Glomerular visceral epithelial cell (primary cell): Measurements from ENCODE around the gene MYL12A.
A peak's percentile ranks its signal among the peaks of the same experiment; 100 is the strongest.

Source experiments
- DNase-seq: peaks from one replicate; pipeline ENCODE4 v3.0.0-alpha.2; 2016; ENCODE audit errors: extremely low spot score

Gene MYL12A

DNA sequence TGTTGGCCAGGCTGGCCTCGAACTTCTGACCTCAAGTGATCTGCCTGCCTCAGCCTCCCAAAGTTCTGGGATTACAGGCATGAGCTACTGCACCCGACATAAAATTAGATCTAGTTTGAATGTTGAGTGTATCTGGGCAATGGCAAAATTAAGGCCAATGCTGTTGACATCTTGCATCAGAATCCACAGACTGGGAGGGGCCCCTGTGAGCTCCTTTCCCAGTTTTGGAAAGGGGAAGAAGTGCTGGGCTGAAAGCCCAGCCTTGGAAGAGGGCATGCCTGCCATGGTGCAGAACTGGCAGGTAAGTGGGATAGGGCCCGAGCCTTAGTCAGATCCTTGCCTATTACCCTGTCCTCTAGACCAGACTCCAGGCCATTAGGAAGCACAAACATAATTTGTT lies 23.4 kb upstream of the MYL12A start:
- DNase-seq = no peak

DNA sequence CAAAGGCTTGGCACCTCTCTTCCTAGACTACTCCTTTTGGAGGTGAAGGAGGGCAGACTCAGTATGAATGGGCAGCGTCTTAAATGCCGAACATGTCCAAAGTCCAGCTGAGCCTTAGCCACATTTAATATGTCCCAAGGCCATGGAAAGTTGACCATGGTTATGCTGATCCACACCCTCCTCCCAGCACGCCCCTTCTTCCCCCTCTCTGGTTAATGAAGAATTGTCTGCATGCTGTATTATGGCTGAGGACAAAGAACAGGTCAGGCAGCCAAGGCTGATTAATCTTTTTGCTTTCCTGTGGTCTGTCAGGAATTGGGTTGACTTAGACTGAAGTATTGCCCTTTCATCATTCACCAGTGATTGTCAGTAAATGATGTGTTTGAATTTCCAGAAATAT lies 22.0 kb upstream of the MYL12A start:
- no peak for DNase-seq

DNA sequence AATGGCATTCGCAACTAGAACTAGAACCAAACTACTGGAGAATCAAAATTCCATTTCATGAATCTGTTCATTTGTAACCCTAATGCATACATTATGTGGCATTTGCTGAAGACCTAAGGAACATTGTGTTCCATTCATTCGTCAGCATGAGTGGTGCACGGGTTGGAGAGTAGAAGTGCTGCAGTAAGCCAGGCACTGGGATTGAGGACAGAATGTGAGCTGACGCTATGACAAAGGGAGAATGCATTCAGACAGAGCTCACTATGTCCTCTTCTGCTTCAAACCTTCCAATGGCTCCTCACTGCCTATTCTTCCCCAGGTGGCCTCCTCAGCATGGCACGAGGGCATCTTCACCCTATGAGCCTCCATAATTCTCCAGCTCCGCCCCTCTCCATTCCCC lies 21.6 kb upstream of the MYL12A start:
- DNase-seq = no peak

DNA sequence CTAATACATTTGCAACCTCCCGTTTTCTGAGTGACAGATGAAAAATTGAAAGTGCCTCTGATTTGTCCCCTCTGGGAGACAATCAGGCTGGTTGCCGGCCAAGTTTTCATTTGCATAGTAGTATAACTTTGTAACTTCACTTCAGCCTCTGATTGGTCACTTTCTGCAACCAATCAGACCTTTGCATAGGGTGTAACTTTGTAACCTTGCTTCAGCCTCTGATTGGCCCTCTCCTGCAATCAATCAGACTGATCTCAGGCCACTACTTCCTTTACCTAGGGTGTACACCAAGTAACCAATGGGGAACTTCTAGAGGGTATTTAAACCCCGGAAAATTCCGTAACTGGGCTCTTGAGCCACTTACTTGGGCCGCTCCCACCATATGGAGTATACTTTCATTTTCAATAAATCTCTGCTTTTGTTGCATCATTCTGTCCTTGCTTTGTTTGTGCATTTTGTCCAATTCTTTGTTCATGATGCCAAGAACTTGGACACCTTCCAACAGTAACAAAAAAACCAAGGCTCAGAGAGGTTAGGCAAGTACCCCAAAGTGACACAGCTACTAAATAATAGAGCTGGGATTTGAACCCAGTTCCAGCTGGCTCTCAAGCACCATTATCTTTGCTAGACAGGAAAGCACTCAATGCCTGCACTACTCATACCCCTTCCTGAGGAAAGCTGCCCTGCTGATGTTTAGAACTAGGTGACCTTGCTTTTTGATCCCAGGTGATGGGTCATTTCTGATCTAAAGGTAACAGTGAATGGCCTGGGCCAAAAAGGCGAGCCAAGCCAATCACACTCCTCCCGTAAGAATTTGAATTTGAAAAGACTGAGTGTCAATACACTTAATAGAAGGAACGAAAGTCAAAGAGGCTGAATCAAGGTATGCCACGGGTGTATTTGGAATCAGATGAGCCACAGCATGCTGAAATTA lies 16.9 kb upstream of the MYL12A start:
- DNase-seq = no peak

DNA sequence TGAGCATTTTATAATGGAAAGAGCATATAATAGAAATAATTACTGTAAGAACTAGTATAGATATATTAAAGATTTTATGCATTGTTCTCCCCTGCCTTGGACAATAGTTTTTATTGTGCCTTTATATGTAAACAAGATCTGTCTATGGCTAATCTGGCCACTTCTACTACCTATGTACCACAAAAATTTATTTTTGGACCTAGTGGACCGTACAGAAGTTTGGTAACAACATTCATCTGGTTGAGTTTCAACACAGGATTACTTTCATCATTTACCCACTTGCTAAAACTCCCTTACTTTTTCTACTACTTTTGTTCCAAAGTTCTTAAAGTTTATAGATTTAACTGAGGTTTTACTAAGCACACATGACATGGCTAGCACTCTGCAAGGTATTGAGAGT lies 14.6 kb upstream of the MYL12A start:
- DNase-seq = no peak

DNA sequence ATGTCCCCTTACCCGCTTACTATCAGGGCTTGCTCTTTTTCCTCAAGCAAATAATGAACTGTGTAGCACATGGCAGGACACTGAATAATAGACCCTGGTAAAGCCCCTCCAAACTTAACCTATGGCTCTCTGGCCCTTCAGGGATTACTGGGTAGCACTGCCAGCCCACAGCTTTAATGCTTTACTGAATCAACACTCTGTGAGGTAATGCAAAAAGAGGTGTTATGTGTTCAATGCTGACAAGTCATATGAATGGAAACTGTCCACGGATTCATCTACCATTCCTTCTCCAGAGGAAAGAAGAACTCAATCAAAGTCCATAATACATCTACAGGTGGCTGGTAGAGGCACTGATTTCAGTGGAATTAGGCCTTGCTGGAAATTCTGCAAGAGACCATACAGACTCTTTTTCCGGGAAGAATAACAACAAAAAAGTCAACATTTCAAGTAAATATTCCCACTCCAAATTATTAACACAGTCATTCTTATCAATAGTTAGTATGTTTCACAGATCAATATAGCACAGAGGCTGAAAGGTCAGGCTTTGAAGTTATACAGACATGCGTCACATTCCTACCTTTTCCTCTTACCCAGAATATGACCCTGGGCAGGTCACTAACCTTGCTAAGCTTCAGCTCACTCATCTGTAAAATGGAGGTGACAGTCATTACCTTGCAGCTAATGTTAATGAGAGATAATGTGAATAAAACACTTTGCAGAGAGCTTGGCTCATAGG lies 14.0 kb upstream of the MYL12A start:
- DNase-seq = no peak

DNA sequence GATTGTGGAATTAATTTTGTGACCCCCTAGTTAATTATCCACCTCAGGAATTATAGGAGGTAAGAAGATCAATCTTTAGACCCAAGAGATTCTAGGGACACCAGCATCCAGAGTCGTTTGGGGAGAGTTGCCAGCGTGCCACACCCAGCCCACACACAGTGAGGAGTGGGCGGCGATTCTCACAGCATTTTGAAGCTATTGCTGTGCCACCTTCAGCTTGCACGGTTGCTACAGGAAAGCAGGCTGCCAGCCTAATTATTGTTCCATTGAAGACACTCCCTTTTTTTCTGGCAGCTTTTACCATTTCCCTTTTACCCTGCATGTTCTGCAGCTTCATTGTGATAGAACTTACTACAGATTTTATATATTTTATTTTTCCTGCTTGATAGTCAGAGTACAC lies 13.1 kb upstream of the MYL12A start:
- DNase-seq = no peak

DNA sequence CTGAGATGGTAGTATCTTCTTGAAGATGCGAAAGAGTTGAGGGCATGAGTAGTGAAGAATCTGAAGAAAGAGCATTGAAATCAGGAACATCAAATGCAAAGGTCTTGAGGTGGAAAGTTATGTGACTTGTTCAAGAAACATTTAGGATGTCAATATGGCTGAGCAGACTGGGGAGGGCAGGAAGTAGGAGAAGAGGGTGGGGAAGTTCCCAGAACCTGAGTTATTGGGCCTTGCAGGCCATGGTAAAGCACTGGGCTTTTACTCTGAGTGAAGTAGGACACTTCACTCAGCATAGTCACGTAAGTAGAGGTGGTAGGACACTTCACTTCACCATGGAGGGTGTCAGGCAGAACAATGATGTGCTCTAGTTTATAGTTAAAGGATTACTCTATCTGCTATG lies 11.8 kb upstream of the MYL12A start:
- DNase-seq = no peak

DNA sequence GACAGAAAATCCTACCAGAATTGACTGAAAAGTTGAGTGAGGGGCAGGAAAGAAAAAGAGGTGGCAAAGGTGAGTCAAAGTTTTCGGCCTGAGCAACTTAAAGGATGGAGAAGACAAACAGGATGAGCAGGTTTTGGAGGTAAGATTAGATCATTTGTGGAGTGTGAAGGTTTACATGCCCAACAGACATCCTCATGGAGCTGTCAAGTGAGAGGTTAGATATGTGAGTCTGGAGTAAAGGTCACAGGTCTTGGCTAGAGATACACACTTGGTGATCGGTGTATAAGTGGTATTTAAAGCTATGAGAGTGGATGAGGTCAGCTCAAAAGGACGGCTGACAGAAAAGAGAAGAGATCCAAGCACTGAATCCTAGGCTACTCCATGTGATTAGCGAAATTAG lies 11.1 kb upstream of the MYL12A start:
- DNase-seq = no peak

DNA sequence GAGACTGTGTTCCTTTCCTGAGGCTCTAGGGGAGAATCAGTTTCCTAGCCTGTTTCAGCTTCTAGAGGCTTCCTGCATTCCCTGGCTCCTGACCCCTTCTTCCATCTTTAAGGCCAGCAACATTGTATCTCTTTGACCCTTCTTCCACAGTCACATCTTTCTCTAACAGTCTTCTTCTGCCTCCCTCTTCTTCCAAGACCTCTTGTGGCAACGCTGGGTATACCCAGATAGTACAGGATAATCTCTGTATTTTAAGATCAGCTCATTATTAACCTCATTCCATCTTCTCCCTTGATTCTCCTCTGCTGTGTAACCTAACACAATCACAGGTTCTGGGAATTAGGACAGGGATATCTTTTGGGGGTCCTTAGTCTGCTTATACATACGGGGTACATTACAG lies 8.9 kb upstream of the MYL12A start:
- DNase-seq = no peak

DNA sequence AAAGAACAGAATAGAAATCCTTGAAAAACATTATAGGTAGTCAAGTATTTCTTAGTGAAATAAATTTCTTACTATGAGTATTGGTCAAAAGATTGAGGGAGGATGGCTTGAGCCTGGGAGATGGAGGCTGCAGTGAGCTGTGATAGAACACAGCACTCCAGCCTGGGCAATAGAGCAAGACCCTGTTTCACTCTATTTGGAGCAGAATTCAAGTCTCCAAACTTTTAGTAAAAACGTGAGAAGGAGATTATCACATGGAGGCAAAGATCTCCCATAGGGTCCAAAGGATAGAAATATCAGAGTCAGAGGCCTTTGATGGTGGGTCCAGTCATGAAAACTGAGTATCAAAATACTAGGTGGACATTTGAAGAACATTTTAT lies 2.4 kb upstream of the MYL12A start:
- no peak for DNase-seq

DNA sequence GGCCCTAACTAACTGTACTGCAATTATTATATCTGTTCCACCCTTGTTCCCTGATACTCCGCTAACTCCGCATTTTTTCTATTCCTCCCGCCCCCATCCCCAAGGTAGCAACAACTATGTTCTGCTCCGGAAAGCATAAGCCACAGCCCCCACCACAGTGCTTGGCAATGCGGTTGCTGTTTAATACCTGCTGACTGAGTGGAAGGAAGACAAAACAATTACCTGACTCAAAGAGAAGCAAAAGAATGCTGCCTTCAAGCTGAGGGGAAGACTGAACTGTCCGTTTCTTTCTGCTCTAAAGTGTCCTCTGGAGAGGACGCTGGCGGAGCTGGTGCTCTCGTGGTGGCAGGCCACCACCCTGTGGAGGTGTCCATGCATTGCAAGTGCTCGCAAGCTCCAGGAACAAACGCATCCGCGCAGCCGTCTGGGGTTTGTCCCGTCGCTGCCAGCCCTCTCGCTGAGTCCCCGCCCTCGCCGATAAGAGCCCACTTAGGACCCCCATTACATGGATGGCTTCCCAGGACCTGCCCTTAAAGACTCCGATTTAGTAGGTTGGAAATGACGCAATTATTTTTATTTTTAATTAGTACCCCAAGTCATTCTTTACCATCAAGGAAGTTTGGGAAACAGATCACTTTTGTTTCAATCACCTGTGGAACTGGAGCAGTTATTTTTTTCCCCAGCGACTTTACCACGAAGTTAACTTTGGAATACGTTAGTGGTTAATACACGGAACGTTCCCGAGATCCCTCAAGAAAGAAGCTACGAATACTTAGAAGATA lies 1.6 kb upstream of the MYL12A start:
- DNase-seq = peak; percentile 87

DNA sequence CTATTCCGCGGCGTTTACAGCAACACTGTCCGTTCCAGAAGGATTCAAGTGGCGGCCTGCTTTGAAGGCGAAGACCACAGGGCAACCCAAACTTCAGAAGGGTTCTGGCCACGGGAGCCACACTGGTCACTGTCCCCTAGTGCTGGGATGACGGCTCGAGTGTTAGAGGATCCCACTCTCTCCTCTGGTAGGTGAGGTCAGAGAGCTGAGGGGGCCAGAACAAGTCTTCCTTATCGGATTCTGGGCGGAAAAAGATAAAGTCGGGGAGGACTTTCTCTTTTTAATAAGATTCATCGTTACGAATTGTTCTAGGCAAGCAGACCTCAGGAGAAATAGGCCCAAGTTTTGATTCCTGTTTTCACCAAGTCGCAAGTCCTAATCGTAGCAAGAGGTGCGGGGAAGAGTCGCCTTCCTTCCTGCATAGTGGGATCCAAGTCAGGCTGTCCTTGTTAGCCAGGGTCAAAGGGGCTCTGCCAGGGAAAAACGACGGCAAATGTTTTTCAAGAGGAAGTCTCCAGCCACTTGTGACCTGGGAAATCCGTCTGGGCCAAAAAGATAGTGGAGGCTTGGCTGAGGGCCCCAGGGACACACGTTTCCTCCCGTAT lies 864 bp upstream of the MYL12A start:
- no peak for DNase-seq

DNA sequence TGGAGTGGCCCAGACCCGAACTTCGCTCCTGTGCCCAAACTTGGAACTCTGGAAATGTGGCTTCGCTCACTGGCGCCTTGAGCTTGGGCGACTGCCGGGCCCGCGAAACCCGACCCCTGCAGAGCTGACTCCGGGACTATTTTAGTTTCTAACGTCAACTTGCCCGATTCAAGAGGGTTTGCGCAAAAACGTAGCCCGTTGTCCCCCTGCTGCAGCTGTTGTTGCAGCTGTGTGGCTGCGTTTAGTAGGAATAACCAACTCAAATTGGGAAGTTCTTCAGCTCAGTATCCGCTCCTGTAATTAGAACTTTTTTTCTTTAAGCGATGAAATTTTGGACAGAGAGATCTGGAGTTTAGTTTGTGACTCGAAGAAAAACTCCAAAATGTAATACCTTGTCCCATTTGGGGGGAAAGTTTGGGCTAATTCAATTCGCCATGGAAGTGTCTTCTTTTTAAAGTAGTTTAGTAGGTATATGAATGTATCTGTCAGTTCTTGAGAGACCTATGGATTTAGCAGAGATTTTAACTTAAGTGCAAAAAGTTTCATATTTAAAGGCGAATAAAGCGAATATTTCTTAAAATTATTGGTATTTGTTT lies 559 bp downstream of the MYL12A start:
- no peak for DNase-seq

DNA sequence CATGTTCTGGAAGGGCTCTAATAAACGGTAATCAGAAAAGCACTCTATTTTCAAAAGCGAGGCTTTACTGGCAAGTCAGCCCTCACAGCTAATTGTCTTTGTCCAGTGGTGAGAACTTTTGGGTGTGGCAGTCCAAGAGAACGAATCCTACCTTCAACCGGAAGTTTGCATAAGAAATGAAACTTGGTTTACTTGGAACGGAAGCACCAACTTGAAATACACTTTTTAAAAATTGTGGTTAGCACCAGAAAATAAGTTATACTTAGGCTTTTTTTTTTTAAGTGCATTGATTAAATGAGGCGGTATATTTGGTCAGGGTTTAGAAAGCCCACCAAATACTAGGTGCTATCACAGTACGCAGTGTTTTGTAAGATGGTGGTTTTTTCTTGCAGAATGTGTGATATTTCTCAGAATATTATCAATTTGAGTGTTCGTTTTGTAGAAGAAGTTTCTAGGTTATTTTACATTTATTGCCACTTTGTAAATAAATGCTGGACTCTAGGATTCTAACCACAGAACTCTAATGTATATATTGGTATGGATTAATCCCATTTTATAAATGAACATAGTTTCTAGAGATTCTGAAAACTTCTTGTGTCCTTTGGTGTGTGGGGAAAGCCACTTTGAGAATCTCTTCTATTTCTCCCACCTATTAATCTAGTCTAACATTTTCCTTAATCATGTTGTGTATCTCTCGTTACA lies 1.2 kb downstream of the MYL12A start:
- peak; percentile 69 for DNase-seq

DNA sequence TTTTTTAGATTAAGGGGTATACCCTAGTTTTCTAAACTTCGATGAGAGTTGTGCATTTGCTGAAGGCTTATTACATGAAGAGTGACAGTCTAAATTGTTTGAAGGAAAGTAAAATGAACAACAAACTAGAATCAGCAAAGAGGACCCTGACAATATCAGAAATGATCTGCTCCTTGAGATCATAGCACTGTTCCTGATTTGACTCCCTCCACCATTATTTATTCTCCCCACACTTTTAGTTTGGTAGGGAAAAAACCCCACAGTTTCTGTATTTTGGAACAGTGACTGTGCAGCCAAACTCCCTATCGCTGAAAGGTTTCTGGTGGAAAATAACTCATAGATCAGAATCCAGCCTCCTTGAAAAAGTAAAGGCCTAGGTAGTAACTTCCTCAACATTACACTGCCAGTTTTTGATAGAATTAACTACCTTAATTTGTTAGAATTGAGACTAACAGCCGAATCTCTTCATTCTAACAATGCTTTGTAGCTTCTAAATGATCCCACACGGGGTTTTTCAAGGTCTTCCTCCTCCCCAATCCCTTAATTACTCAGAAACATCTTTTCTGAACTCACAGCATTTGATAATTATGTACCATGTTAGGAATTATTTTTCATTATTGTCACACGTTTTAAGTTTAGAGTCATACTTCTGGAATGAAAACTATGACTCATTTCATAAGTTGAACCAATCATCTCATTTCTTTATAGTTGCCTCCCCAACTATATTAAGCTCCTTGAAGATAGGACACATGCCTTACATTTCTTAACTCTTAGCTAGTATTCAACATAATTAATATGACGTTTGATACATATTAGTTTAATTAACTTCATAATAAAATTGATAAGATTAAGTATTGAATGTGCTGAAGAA lies 2.9 kb downstream of the MYL12A start:
- DNase-seq = peak; percentile 61

DNA sequence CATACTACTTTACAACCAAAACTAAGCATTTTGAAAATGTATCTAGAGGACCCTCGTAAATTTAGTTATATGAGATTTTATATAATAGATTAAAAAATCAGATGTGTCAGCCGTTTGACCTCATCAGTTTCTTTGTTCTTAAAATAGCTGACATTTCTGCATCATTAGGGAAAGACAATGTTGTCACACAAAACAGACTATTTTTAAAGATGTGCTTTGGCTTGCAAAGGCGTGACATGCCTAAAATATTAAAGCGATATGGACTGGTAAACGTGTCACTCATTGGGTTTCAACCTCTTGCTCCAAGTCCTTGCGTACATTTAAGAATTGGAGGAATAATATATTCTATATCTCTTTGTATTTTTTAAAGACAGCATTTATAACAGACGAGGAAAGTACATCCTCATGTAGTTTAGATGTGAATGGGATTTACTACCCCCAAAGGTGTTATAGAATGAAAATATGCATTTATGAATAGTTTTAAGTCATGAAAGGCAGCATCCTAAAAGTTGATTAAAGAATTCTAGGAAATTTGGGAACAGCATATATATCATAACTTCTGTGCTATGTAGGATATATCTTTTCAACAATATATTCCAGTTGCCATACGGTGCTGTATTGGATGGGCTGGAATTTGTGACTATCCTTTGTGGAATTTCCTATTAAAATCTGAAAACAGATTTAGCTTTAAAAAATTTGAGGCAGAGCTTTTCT lies 3.8 kb downstream of the MYL12A start:
- DNase-seq = no peak

DNA sequence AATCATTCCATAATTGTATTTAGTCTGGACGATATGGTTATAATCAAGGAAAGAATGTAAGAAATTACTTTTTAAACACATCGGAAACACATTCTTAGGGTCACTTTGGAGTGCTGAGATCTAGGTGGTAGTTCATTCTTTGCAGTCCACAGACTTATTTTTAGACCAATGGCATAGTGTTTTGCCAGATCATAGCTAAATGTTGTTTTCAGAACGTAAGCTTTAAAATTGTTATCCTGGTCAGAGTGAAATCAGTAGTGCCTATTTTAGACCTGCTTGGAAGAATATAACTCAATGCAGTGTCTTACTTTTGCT lies 4.3 kb downstream of the MYL12A start:
- no peak for DNase-seq

DNA sequence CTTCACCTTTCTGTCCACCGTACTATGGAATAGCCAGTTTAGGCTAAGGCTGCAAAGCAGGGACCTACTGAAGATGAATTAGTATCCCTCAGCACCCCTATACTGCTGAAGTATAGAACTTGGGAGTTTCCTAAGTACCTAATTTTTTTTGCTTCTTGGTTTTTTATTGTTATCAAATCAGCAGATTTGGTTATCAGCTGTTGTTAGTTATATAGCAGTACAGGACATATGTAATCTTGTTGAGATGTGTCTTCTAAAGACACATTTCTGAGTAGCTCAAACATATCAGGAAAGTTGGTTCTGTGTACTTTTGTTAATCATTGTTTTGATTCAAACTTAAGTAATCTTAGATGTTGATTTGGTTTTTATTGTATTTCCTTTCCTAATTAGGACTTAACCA lies 5.2 kb downstream of the MYL12A start:
- DNase-seq = no peak

DNA sequence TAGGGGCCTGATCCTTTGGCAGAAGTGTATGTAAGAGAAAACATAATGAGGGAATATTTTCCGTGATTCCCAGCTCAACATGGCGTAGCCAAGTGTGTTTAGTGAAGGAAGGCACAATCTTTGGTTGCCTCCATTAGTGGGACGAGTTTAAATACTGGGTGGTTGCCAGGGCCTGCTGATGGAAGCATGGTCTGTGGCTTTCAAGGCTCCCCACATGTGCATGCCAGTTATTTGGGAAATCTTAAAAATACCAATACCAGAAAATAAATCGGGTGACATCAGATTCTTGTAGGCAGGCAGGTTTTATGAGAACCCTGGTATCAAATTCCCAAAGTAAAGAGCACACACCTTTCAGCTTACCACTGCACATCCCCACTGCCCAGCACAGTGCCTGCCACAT lies 7.1 kb downstream of the MYL12A start:
- no peak for DNase-seq
